Hematopoietic multipotent progenitor cell (in vitro differentiated cells): ENCODE data around the gene TTC27. TPM values are rescaled to one million over a fixed set of nuclear protein-coding genes. Genes with fewer than 3 reads are reported as not detected.

Experiments
- DNase-seq, 3 donors: peaks; one replicate each; pipeline ENCODE4 v3.0.0-alpha.2; 2011 to 2015; ENCODE audit warnings: low read depth in 2 of 3, low spot score in 2 of 3
- total RNA-seq: library from RNA; depleted of rRNA; stranded (reverse); fragments of >200 nt; gene quantifications from one replicate; pipeline ENCODE4 v1.2.3, GENCODE V29; 2012

The TTC27 gene
- total RNA-seq, 1 donor: 17.5 TPM

GRCh38 chr2:32666704-32667103 lies 38.9 kb downstream of the TTC27 start:
- no peak for DNase-seq

GRCh38 chr2:32668254-32668653 lies 40.4 kb downstream of the TTC27 start:
- no peak for DNase-seq

- no peak for DNase-seq
Measured at GRCh38 chr2:32671885-32672533, 44.2 kb downstream of the TTC27 start.

GRCh38 chr2:32678825-32679224 lies 51.0 kb downstream of the TTC27 start:
- no peak for DNase-seq

GRCh38 chr2:32680942-32681341 lies 53.1 kb downstream of the TTC27 start:
- DNase-seq: no peak

DNA sequence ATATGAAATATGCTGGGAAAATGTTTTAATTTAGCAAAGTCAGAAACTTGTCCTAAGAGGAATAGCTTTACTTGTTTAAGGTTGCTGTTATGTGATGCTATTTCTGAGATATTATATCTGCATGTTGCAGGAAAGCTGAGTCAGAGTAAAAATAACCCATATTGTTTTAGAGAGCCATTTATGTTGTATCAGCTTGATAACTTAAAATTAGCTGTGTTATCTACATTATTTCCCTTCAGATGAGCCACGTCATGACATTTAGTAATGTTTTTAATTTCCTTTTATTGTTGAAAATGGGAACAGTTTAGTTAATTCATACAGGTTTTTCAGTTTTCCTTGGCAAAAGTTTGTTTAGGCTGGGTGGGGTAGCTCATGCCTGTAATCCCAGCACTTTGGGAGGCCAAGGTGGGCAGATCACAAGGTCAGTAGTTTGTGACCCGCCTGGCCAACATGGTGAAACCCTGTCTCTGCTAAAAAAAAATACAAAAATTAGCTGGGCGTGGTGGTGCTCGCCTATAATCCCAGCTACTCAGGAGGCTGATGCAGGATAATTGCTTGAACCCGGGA lies 55.8 kb downstream of the TTC27 start:
- no peak for DNase-seq

- no peak for DNase-seq
Measured at GRCh38 chr2:32688541-32688940, 60.7 kb downstream of the TTC27 start.

- DNase-seq: no peak
Measured at GRCh38 chr2:32691678-32692077, 63.8 kb downstream of the TTC27 start.

DNA sequence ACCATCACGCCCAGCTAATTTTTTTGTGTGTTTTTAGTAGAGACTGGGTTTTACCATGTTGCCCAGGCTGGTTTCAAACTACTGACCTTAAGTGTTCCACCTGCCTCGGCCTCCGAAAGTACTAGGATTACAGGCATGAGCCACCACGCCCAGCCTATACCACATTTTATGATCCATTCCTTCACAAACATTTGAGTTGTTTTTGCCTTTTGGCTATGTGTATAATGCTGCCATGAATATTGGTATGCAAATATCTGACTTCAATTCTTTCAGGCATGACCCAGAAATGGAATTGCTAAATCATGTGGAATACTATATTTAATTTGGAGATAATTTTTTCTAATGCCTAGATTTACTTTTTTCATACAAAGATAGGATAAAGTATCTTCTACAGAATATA lies 68.6 kb downstream of the TTC27 start:
- DNase-seq: no peak

DNA sequence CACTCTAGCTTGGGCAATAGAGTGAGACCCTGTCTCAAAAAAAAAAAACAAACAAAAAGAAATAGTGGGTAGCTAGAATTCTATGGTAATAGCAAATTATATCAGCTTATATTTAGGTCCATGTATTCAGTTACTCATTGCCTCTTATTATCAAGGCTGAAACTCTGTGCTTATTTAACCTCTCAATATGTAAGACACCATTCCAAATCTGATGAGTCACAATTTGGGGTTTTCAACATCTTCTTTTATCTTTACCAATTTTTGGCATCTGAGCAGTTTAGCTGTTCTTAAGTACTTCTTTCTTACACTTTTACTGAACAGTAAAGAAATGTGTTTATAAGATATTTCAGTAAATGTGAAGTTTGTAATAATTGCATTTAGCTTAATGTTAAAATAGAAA lies 69.3 kb downstream of the TTC27 start:
- peak in 2 of 3 donors; percentile 3 to 5 for DNase-seq

GRCh38 chr2:32699151-32699550 lies 71.3 kb downstream of the TTC27 start:
- no peak for DNase-seq

GRCh38 chr2:32701806-32702205 lies 74.0 kb downstream of the TTC27 start:
- no peak for DNase-seq

DNA sequence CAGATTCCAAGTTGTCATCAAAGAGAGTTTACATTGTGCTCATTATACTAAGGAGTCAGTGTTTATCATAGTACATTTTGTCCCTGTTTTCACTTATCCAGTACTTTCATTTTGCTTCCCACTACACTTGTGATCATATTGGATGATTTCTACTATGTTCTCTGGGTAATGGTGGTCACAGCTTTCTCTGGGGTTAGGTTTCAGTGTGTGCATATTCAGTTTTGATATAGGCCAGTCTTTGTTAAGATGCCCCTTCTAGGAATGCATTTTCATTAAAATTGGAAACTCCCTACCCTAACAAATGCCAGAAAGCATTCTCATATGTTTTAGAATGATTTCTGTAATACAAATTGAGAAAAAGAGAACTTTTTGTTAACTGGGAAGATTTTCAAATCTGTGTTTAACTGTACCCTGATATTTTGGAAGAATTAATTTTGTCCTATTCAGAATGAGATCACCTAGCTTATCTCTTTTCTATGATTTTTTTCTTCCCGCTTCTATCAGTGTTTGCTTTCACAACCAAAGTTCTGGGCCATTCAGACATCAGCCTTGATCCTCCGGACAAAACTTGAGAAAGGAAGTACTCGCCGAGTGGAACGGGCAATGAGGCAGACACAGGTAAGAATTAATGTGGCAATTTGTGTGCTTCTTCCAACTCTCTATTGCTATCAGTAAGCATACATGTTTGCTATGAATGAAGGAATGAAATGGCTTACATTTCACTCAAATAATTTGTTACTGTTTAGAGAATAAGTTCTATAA lies 74.6 kb downstream of the TTC27 start:
- no peak for DNase-seq

- DNase-seq: no peak
Measured at GRCh38 chr2:32706815-32707579, 79.1 kb downstream of the TTC27 start.

DNA sequence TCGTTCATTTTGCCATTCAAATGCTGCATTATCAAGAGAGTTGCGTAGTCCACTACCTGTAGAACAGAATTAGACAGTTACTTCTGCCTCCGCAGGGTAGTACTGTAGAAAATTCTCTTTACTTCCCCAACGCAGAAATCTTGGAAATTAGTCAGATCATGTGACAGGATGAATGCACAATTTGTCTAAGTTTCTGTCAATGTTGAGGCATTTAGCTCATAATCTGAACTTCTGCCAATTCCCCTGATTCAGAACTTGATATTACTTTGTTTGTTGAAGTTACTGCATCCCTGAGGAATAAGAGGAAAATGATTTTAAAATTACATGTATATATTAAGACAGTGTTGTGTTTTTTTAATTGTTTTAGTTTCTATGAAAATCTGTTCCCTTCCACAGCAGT lies 83.4 kb downstream of the TTC27 start:
- DNase-seq: peak in 2 of 3 donors; percentile 3 to 30

DNA sequence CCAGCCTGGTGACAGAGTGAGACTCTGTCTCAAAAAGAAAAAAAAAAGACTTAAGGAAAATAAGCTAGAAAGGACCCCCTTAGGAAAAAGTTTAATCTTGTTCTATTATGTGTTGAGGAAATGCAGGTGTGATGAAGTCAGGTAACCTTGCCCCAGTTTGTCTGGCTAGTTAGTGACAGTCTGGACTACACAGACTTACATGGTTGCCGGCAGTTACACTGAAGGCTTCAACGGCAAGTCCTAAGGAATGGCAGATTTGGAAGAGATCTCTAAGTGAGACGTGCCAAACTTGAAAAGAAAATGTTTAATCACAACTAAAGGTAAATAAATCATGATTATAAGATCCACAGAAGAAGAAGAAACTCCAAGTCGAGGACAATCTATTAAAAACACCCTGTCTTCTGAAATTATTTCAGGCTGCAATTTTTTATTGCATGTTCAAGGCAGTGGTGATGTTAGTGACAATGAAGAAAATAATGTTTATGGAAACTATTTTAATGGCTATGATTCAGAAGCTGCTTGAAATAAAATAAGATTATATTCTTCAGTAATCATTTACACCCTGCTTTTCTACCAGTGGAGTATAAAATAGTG lies 84.2 kb downstream of the TTC27 start:
- DNase-seq: no peak

DNA sequence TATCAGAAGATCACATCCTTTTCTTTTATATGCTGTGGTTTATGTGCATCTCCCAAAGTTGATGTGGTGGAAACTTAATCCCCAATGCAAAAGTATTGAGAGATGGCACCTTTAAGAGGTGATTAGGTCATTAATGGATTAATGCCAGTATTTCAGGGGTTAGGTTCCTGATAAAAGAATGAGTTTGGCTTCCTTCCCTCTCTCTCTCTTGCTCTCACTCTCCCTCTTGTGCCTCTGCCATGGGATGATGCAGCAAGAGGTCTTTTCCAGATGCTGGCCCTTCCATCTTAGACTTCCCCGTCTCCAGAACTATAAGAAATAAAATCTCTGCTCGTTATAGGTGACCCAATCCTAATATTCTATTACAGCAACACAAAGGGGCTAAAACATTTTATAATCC lies 85.0 kb downstream of the TTC27 start:
- no peak for DNase-seq

GRCh38 chr2:32714521-32714920 lies 86.7 kb downstream of the TTC27 start:
- no peak for DNase-seq

DNA sequence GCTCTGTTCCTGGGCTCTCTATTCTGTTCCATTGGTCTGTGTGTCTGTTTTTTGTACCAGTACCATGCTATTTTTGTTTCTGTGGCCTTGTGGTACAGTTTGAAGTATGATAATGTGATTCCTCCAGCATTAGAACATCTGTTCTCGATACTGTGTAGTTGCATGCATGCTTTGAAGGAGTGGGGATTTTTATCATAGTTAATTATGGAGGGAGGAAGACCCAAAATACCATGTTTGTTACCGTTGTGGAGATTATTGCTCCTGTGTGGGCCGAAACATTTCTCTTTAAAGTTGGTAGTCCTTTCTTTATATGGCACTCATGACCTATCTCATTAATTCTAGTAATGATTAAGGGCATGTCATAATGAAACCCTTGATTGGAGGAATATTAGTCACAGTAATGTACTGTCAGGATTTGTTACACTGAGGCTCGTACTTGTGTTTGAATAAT lies 87.6 kb downstream of the TTC27 start:
- no peak for DNase-seq

GRCh38 chr2:32715981-32716380 lies 88.1 kb downstream of the TTC27 start:
- DNase-seq: no peak

GRCh38 chr2:32716598-32716997 lies 88.7 kb downstream of the TTC27 start:
- no peak for DNase-seq
